NB4 (cell line): ENCODE data around the gene IL10RA.

Experiments
- CTCF ChIP-seq: IDR thresholded peaks from one replicate; pipeline ENCODE4 v1.5.1; 2012; ENCODE audit warnings: low read depth, low read length
- MAX ChIP-seq: IDR thresholded peaks from 2 replicates; pipeline ENCODE4 v1.6.1; 2011; ENCODE audit warnings: low read depth, low read length
- MYC ChIP-seq: IDR thresholded peaks from 2 replicates; pipeline ENCODE4 v1.6.1; 2011; ENCODE audit warnings: low read depth, low read length
- POLR2A ChIP-seq: IDR thresholded peaks from 2 replicates; pipeline ENCODE4 v1.6.1; 2011; ENCODE audit warnings: mild to moderate bottlenecking; ENCODE audit not compliant: insufficient read length; ENCODE audit errors: extremely low read depth

GRCh38 chr11:118003456-118003855 is 17.3 kb downstream of the IL10RA start:
- TF ChIP-seq CTCF (no peak), POLR2A (no peak), MAX (no peak), MYC (no peak)
